Thymus (tissue), 11 donors: ENCODE results near the gene MOXD1. TPM values are rescaled to one million over a fixed set of nuclear protein-coding genes. Genes with fewer than 3 reads are reported as not detected.
A peak's percentile ranks its signal among the peaks of the same experiment; 100 is the strongest.

Experiments used
- DNase-seq, 9 donors: peaks; one replicate each; pipeline ENCODE4 v3.0.0-alpha.2; 2013; ENCODE audit warnings: low spot score in 9 of 9, low read depth in 6 of 9, missing footprints in 1 of 9
- H3K27ac ChIP-seq, 2 donors: one replicate each; pipeline ENCODE4 v1.5.1; 2013; ENCODE audit warnings: control low read depth in 1 of 2, low read depth in 1 of 2, low read length in 1 of 2, mild to moderate bottlenecking in 1 of 2, moderate library complexity in 1 of 2
- H3K27me3 ChIP-seq, 2 donors: one replicate each; pipeline ENCODE4 v1.5.1; 2013; ENCODE audit warnings: low read length in 1 of 2; ENCODE audit not compliant: control insufficient read depth in 2 of 2, insufficient read depth in 1 of 2
- H3K36me3 ChIP-seq, 2 donors: one replicate each; pipeline ENCODE4 v1.5.1; 2013; ENCODE audit warnings: low read length in 1 of 2, mild to moderate bottlenecking in 1 of 2, moderate library complexity in 1 of 2; ENCODE audit not compliant: control insufficient read depth in 2 of 2, insufficient read depth in 2 of 2
- H3K4me1 ChIP-seq, 2 donors: one replicate each; pipeline ENCODE4 v1.5.1; 2013; ENCODE audit warnings: low read length in 2 of 2; ENCODE audit not compliant: control insufficient read depth in 2 of 2, insufficient read depth in 2 of 2
- H3K4me3 ChIP-seq, 2 donors: one replicate each; pipeline ENCODE4 v1.5.1; 2013; ENCODE audit warnings: low read length in 2 of 2, control low read depth in 1 of 2, mild to moderate bottlenecking in 1 of 2
- H3K9me3 ChIP-seq, 2 donors: one replicate each; pipeline ENCODE4 v1.5.1; 2013; ENCODE audit warnings: low read length in 1 of 2, mild to moderate bottlenecking in 1 of 2; ENCODE audit not compliant: control insufficient read depth in 2 of 2, insufficient read depth in 1 of 2
- WGBS: extraction: QIAGEN DNeasy Blood & Tissue Kit; methylation state at CpG from one replicate; pipeline ENCODE4 v1.1.7; 2013; 5-methylcytosine and 5-hydroxymethylcytosine counted together
- polyA plus RNA-seq: library from polyadenylated mRNA; stranded (reverse); fragments of 200-250 nt; gene quantifications from one replicate; pipeline ENCODE4 v1.2.3, GENCODE V29; 2013
- total RNA-seq: library from RNA; stranded (reverse); fragments of 120-200 nt; gene quantifications from one replicate; pipeline ENCODE4 v1.2.4, GENCODE V29; 2013
- donor health status: healthy.

The MOXD1 gene
- total and polyA plus RNA-seq, 2 donors = 1.9 to 3.2 TPM

DNA sequence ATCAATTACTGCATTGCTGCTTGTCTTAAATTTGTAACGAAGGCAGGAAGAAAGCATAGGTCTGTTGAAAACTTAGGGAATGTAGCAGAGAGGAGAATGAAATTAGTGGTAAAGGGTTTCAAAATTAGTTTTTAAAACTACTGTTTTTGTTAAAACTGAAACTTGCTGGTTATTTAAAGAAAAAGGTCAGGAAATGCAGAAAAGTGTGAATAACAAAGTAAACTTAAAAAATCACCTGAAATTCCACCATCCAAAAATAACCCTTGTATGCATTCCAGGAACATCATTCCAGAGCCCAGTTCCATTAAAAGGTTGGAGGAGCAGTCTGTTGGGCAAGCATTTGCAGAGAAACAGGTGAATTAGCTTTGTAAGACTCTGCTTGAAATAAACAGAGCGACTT lies 3.1 kb upstream of the MOXD1 start:
- H3K4me1 ChIP-seq = peaks cover 0 to 3% of the 10 kb centered on the region in 2 donors
- peaks cover 34 to 47% of the 10 kb centered on the region in 2 donors for H3K27me3 ChIP-seq
- WGBS = 89% methylated on average over 2 of the region's 2 CpGs

DNA sequence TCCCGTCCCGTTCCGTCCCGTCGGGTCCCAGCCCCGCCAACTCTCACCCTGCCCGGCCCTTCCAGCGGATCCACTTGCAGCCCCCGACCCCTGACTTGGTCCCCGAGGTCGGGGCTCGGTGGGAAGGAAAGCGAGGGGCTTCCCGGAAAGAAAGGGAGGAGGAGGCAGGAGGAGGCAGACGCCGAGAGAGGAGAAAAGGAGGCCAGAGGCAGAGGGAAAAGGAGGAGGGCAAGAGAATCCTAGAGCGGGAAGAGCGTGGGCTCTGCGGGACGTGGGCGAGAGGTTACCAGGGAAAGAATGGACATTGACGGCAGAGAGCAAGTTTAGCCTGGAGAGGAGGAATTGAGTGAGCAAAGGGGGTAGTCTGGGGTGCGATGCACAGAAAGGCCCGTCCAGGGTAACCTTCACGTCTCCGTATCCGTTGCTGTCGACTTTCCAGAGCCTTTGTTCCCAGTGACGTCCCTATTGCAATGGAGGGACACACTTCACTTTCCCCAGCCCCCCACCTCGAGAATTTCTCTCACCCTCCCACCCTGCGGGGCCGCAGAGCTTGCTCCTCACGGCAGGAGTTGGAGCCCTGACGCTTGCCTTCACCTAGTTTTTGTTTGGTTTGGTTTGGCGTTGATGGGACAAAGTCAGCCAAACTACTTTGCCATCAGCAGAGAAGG lies 477 bp upstream of the MOXD1 start:
- DNase-seq = no peak
- Histone ChIP-seq H3K4me1 (peaks cover 0 to 3% of the 10 kb centered on the region in 2 donors), H3K27ac (no peak overlapping the region), H3K9me3 (no peaks in the 10 kb centered on the region), H3K4me3 (peak overlapping the region in 1 of 2 donors; percentile 38), H3K36me3 (no peaks in the 10 kb centered on the region), H3K27me3 (peaks cover 34 to 57% of the 10 kb centered on the region in 2 donors)
- 18% methylated on average over 35 of the region's 35 CpGs for WGBS

More for the DNA sequence above, 3.1 kb upstream of the MOXD1 start:
- DNase-seq = no peak
- Histone ChIP-seq H3K9me3 (no peaks in the 10 kb centered on the region), H3K27ac (no peak overlapping the region), H3K4me3 (no peak overlapping the region), H3K36me3 (no peaks in the 10 kb centered on the region)

GRCh38 chr6:132400555-132400882 lies 756 bp downstream of the MOXD1 start:
- Histone ChIP-seq H3K27me3 (peaks cover 34 to 58% of the 10 kb centered on the region in 2 donors), H3K27ac (no peak overlapping the region), H3K9me3 (no peaks in the 10 kb centered on the region), H3K4me3 (peak overlapping the region in 1 of 2 donors; percentile 38), H3K36me3 (no peaks in the 10 kb centered on the region), H3K4me1 (peaks cover 0 to 3% of the 10 kb centered on the region in 2 donors)
- no peak for DNase-seq
- WGBS = 19% methylated on average over 11 of the region's 11 CpGs

- no peak overlapping the region for H3K27ac ChIP-seq
- H3K4me1 ChIP-seq = peaks cover 0 to 3% of the 10 kb centered on the region in 2 donors
- no peaks in the 10 kb centered on the region for H3K9me3 ChIP-seq
- no peak for DNase-seq
- H3K4me3 ChIP-seq = no peak overlapping the region
- H3K36me3 ChIP-seq = no peaks in the 10 kb centered on the region
- peaks cover 34 to 58% of the 10 kb centered on the region in 2 donors for H3K27me3 ChIP-seq
- 84% methylated on average over 4 of the region's 4 CpGs for whole genome bisulfite sequencing
Measured at GRCh38 chr6:132399376-132400074, 1.8 kb downstream of the MOXD1 start.

- Histone ChIP-seq H3K4me3 (no peak overlapping the region), H3K27me3 (peaks cover 3 to 19% of the 10 kb centered on the region in 2 donors), H3K36me3 (no peaks in the 10 kb centered on the region), H3K4me1 (no peaks in the 10 kb centered on the region), H3K9me3 (peaks cover 0 to 3% of the 10 kb centered on the region in 2 donors), H3K27ac (no peak overlapping the region)
- 93% methylated on average over 2 of the region's 2 CpGs for WGBS
- DNase-seq = no peak
Measured at GRCh38 chr6:132395015-132395597, 6.2 kb downstream of the MOXD1 start.

GRCh38 chr6:132392792-132393191 lies 8.5 kb downstream of the MOXD1 start:
- Histone ChIP-seq H3K27ac (no peak overlapping the region), H3K4me3 (no peak overlapping the region), H3K9me3 (peaks cover 0 to 3% of the 10 kb centered on the region in 2 donors), H3K4me1 (no peaks in the 10 kb centered on the region), H3K36me3 (no peaks in the 10 kb centered on the region), H3K27me3 (peaks cover 0 to 5% of the 10 kb centered on the region in 2 donors)
- WGBS = 98% methylated on average over 2 of the region's 2 CpGs
- DNase-seq = no peak

DNA sequence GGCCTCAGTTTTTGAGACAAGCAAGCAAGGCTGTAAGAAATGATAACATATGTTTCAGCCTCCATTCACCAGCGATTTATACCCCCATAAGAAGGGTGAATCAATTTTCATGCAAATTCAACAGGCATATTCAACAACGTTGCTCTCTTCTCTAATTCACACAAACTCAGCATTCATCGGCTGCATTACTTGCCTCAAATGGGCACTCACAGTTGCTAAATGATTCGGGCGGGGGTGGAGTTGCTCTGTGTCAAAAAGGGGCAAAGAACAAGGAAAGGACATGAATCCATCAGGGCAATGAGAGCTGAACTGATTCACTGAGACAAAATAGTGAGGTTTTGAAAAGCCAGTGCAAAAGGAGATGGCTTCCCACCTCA lies 9.0 kb downstream of the MOXD1 start:
- Histone ChIP-seq H3K36me3 (no peaks in the 10 kb centered on the region), H3K9me3 (peaks cover 0 to 3% of the 10 kb centered on the region in 2 donors), H3K4me3 (no peak overlapping the region), H3K27ac (no peak overlapping the region), H3K4me1 (no peaks in the 10 kb centered on the region), H3K27me3 (peaks cover 0 to 5% of the 10 kb centered on the region in 2 donors)
- DNase-seq = no peak
- WGBS = 81% methylated on average over 5 of the region's 5 CpGs

- H3K27me3 ChIP-seq = no peaks in the 10 kb centered on the region
- H3K4me3 ChIP-seq = no peak overlapping the region
- peaks cover 0 to 3% of the 10 kb centered on the region in 2 donors for H3K9me3 ChIP-seq
- H3K36me3 ChIP-seq = no peaks in the 10 kb centered on the region
- no peaks in the 10 kb centered on the region for H3K4me1 ChIP-seq
- WGBS = 78% methylated on average over 12 of the region's 12 CpGs
- DNase-seq = no peak
- no peak overlapping the region for H3K27ac ChIP-seq
Measured at GRCh38 chr6:132391391-132392269, 9.6 kb downstream of the MOXD1 start.
